Ascending aorta (tissue), 2 donors: ENCODE measurements around the gene ZBTB21. TPM values are rescaled to one million over a fixed set of nuclear protein-coding genes. Genes with fewer than 3 reads are reported as not detected.

ENCODE experiments used
- DNase-seq, 2 donors: peaks; one replicate each; pipeline ENCODE4 v3.0.0-alpha.2; 2019; ENCODE audit warnings: low spot score in 2 of 2
- H3K27ac ChIP-seq, 2 donors: fragments of 200-600 bp; sonication (generic); one replicate each; pipeline ENCODE4 v1.5.1; 2016 to 2017; ENCODE audit warnings: mild to moderate bottlenecking in 1 of 2
- H3K27me3 ChIP-seq: fragments of 200-600 bp; sonication (generic); one replicate; pipeline ENCODE4 v1.5.1; 2017
- H3K36me3 ChIP-seq, 2 donors: fragments of 200-600 bp; sonication (generic); one replicate each; pipeline ENCODE4 v1.5.1; 2016
- H3K4me1 ChIP-seq, 2 donors: fragments of 200-600 bp; sonication (generic); one replicate each; pipeline ENCODE4 v1.5.1; 2016 to 2017; ENCODE audit warnings: mild to moderate bottlenecking in 1 of 2
- H3K4me3 ChIP-seq, 2 donors: fragments of 200-600 bp; sonication (generic); one replicate each; pipeline ENCODE4 v1.5.1; 2016 to 2017; ENCODE audit warnings: mild to moderate bottlenecking in 1 of 2
- H3K9me3 ChIP-seq, 2 donors: fragments of 200-600 bp; sonication (generic); one replicate each; pipeline ENCODE4 v1.5.1; 2016
- intact Hi-C: fragments of 100-400 bp; cut with DNase I; formaldehyde crosslinking; loops from one replicate; pipeline ENCODE4 v1.15.1; 2023
- total RNA-seq: library from RNA; depleted of rRNA; stranded (reverse); fragments of >200 nt; gene quantifications from one replicate; pipeline ENCODE4 v1.1.0, GENCODE V29; 2016
- TF ChIP-seq, protein P1 (sequence below), 3 experiments: fragments of 200-600 bp in 2 of 3; fragments of 450-650 bp in 1 of 3; sonication (generic) in 2 of 3; IDR thresholded peaks; one replicate each; pipeline ENCODE4 v1.5.1; 2016 to 2019; ENCODE audit warnings: antibody characterized with exemption in 3 of 3, mild to moderate bottlenecking in 1 of 3, moderate library complexity in 1 of 3

The ZBTB21 gene
- total RNA-seq, 1 donor from 2014 or later, result 11.1 TPM

DNA sequence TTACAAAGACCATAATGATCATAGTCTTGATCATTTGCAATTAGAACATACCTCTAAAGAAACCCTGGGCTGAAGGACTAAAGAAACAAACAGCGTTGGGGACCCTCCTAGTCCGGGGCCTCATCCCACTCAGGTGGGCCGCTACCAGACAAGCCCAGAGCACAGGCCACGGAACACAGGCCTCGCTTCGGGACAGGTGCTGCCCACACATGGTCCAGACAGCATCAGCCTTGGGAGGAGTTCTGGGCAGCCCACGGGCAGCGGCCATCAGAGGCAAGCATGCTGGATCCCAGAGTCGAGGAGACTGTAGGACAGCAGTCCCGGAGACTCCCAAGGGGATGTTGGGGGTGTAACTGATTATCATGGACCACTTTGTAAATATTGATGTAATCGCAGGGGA lies 61.3 kb downstream of the ZBTB21 start:
- Histone ChIP-seq H3K9me3 (no peaks in the 10 kb centered on the region), H3K4me3 (no peak overlapping the region), H3K27me3 (no peaks in the 10 kb centered on the region), H3K27ac (peak overlapping the region; percentile 55 to 88), H3K36me3 (no peaks in the 10 kb centered on the region), H3K4me1 (peaks cover 17 to 28% of the 10 kb centered on the region in 2 donors)
- intact Hi-C loops, result no loop called here
- no peak for DNase-seq
- TF ChIP-seq, protein P1, sequence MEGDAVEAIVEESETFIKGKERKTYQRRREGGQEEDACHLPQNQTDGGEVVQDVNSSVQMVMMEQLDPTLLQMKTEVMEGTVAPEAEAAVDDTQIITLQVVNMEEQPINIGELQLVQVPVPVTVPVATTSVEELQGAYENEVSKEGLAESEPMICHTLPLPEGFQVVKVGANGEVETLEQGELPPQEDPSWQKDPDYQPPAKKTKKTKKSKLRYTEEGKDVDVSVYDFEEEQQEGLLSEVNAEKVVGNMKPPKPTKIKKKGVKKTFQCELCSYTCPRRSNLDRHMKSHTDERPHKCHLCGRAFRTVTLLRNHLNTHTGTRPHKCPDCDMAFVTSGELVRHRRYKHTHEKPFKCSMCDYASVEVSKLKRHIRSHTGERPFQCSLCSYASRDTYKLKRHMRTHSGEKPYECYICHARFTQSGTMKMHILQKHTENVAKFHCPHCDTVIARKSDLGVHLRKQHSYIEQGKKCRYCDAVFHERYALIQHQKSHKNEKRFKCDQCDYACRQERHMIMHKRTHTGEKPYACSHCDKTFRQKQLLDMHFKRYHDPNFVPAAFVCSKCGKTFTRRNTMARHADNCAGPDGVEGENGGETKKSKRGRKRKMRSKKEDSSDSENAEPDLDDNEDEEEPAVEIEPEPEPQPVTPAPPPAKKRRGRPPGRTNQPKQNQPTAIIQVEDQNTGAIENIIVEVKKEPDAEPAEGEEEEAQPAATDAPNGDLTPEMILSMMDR (IDR thresholded peaks at IDR 0.05), result no peak

DNA sequence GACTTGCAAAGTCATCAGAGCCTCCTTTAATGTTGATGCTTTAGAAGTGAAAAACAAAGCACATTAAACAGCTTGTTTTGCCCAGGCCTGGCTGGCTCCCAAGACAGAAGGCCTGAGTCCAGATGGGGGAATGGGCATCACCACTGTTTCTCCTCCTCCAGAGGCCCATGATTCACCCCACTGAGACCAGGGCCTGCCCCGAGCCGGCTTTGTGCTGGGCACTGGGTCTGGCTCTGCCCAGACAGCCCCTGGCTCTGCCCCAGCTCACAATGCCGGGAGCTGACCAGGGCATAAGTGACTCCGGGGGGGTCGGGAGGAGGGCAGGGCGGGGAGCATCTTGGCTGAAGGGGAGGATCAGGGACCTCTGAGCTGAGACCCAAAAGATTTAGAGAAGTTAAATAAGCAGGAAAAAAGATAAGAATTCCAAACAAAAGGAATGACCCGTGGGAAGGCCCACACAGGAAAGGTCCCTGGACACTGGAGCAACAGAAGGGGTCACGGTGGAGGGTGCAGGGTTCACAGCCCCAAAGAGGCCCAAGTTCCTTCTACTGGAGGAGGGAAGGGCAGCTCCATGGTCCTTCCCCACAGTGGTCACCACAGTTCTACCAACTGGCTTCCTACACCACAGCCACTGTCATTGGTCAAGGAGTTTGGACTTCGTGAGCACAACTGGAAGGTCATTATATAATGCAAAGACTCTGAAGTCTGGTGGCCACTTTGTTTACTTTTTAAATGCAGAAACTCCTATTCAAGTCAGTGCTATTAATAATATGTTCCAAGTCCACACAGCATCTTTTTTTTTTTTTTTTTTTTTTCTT lies 61.9 kb downstream of the ZBTB21 start:
- peaks cover 14 to 28% of the 10 kb centered on the region in 2 donors for H3K4me1 ChIP-seq
- DNase-seq, result peak; percentile 59 to 89
- no peaks in the 10 kb centered on the region for H3K27me3 ChIP-seq
- H3K36me3 ChIP-seq, result no peaks in the 10 kb centered on the region
- TF ChIP-seq, protein P1 (IDR thresholded peaks at IDR 0.05), result no peak
- H3K27ac ChIP-seq, result peak overlapping the region; percentile 80 to 88
- intact Hi-C loops, result no loop called here
- H3K9me3 ChIP-seq, result no peaks in the 10 kb centered on the region
- H3K4me3 ChIP-seq, result peak overlapping the region; percentile 7 to 22

DNA sequence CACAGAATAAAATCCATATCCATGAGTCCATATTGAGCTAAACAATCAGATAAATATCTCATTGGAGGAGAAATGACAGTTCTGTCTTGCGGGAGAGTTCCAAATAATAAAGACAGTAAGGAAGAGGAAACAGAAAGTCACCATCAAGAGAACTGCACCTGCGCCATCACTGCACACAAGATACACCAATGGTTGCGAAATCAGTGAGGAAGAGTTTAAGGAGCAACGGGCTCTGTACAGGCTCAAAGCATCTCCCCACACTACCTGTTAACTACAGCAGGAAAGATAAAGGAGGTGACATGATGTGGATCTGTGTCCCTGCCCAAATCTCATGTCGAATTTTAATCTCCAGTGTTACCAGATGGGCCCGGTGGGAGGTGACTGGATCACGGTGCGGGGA lies 64.2 kb downstream of the ZBTB21 start:
- Histone ChIP-seq H3K4me3 (no peak overlapping the region), H3K9me3 (no peaks in the 10 kb centered on the region), H3K27ac (no peak overlapping the region), H3K27me3 (no peaks in the 10 kb centered on the region), H3K36me3 (no peaks in the 10 kb centered on the region), H3K4me1 (peaks cover 6 to 19% of the 10 kb centered on the region in 2 donors)
- TF ChIP-seq, protein P1 (IDR thresholded peaks at IDR 0.05), result no peak
- DNase-seq, result no peak
- intact Hi-C loops, result no loop called here

DNA sequence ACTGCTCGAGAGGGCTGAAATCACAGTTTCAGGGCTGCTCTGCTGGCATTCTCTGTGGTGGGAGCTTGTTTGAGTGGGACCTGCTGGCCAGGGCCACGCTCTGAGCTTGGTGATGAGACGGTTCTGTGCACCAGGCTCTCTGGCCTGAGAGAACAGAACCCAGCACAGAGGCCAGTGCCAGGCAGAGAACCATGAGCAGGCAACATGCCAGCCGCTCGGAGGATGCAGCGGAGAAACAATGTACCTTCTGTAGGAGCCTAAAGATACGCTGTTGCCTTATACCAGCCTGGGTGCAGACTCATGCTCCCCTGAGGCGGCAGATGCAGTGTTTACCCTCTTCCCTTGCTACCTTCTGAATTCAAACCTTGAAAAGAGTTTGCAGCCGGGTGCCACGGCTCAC lies 66.3 kb downstream of the ZBTB21 start:
- H3K27me3 ChIP-seq, result no peaks in the 10 kb centered on the region
- no peak overlapping the region for H3K4me3 ChIP-seq
- intact Hi-C loops, result no loop called here
- H3K27ac ChIP-seq, result no peak overlapping the region
- H3K9me3 ChIP-seq, result no peaks in the 10 kb centered on the region
- H3K4me1 ChIP-seq, result peaks cover 6 to 16% of the 10 kb centered on the region in 2 donors
- H3K36me3 ChIP-seq, result peaks cover 7 to 14% of the 10 kb centered on the region in 2 donors
- no peak for DNase-seq
- TF ChIP-seq, protein P1 (IDR thresholded peaks at IDR 0.05), result no peak

DNA sequence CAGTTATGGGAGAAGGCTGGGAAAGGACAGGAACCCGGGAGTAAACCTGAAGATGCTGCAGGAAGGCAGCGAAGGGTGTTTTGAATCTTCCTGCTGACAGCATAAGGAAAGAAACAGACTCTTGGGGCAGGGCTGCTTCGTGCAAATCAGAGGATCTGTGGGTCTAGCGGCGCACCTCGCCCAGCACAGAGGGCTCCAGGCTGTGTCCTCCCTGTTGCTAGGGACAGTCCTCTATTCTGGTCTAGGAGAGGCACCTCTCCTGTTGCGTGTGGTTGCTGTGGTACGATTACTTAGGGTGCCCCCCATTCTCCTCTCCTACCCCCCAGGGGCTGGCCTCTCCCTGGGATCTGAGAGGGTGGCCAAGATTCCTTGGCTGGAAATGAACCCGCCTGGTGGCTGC lies 67.7 kb downstream of the ZBTB21 start:
- no peaks in the 10 kb centered on the region for H3K27me3 ChIP-seq
- peaks cover 0 to 4% of the 10 kb centered on the region in 2 donors for H3K4me1 ChIP-seq
- TF ChIP-seq, protein P1 (IDR thresholded peaks at IDR 0.05), result no peak
- no peak overlapping the region for H3K27ac ChIP-seq
- intact Hi-C loops, result no loop called here
- no peak overlapping the region for H3K4me3 ChIP-seq
- H3K36me3 ChIP-seq, result peaks cover 7 to 14% of the 10 kb centered on the region in 2 donors
- H3K9me3 ChIP-seq, result no peaks in the 10 kb centered on the region
- no peak for DNase-seq
